Uterus (tissue), 2 donors: ENCODE results near the gene COG4.

ENCODE experiments used
- POLR2A ChIP-seq, 2 donors: fragments of 450-650 bp; IDR thresholded peaks; one replicate each; pipeline ENCODE4 v1.6.1; 2016; ENCODE audit warnings: antibody characterized with exemption in 2 of 2, mild to moderate bottlenecking in 1 of 2, moderate library complexity in 1 of 2
- TF ChIP-seq, protein P1 (sequence below), 4 experiments: fragments of 200-600 bp in 2 of 4; fragments of 450-650 bp in 2 of 4; sonication (generic) in 2 of 4; IDR thresholded peaks; one replicate each; pipeline ENCODE4 v1.5.1; 2016 to 2019; ENCODE audit warnings: antibody characterized with exemption in 4 of 4, mild to moderate bottlenecking in 2 of 4, moderate library complexity in 1 of 4

DNA sequence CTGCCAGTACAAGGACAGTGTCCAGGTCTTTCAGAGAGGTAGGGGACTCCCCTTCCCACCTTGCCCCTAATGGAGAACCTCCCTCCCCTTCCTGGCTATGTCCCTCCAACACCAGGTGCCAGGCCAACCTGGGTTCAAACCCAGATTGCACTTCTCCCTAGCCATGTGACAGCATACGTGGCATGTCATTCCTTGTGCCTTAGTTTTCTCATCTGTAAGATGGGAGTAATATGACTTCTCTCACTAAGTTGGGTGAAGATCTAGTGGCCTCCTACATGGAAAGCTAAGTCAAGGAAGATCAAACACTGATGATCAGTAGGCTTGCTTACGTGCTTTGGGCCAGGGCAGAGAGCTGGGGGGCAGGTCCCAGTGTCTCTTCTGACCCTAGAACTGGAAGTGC, 60.1 kb downstream of the COG4 start:
- TF ChIP-seq, protein P1, sequence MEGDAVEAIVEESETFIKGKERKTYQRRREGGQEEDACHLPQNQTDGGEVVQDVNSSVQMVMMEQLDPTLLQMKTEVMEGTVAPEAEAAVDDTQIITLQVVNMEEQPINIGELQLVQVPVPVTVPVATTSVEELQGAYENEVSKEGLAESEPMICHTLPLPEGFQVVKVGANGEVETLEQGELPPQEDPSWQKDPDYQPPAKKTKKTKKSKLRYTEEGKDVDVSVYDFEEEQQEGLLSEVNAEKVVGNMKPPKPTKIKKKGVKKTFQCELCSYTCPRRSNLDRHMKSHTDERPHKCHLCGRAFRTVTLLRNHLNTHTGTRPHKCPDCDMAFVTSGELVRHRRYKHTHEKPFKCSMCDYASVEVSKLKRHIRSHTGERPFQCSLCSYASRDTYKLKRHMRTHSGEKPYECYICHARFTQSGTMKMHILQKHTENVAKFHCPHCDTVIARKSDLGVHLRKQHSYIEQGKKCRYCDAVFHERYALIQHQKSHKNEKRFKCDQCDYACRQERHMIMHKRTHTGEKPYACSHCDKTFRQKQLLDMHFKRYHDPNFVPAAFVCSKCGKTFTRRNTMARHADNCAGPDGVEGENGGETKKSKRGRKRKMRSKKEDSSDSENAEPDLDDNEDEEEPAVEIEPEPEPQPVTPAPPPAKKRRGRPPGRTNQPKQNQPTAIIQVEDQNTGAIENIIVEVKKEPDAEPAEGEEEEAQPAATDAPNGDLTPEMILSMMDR (IDR thresholded peaks at IDR 0.05): no peak
- TF ChIP-seq POLR2A (IDR thresholded peaks at IDR 0.05): no peak
